HG02970 (cell line): ENCODE measurements around the gene CYYR1.
"Not testable (repeated sequence)": the region's sequence is repeated elsewhere in the genome, so short reads cannot be mapped to it uniquely, and the experiment has no call there.

Experiments
- ATAC-seq: cut with Tn5 transposase; IDR thresholded peaks from one replicate; pipeline ENCODE4 v1.9.1; 2021; ENCODE audit warnings: mild to moderate bottlenecking, moderate library complexity, moderate number of reproducible peaks; ENCODE audit not compliant: unreplicated experiment, low FRiP score

Gene CYYR1

DNA sequence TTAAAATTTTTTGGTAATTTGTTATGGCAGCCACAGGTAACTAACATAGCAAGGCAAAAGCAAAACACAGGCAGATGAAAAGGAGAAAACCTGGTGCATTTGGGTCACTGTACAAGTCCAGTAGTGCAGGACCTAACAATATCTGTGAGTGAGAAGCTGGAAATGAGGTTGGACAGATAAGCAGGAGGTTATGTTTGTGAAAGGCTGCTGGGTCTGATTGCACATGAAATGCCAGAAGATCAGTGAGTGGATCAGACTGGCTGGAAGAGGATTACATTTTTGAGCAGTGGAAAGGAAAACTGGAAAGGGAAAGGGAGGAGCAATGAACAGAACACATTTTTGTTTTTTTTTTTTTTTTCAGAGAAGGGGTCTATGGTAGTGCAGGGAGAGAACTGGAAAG is 73.6 kb downstream of the CYYR1 start:
- no peak for ATAC-seq

DNA sequence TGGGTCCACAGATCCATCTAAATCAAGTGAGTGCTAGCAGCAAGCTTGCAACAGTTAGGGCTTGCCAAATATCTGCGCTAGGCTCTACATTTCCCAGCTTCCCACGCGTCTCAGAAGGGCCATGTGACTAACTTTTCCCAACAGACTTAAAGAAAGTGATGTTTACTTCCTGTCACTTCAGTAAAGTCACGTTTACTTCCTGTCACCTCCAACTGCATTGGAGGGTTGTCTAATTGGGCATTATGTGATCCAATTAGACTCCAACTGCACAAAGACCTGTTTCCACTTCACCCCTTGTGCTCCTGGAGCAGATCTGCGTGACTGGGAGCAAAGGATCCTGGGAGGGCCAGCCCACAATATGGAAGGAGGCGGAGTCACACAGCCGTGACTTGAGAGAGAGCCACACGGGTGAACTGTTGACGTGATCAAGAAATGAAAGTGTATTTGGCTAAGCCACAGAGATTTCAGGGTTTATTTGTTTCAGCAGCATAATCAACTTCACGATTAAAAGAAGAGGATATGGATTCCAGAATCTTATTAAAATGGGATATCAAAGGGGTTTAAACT is 77.7 kb downstream of the CYYR1 start:
- ATAC-seq, result no peak

DNA sequence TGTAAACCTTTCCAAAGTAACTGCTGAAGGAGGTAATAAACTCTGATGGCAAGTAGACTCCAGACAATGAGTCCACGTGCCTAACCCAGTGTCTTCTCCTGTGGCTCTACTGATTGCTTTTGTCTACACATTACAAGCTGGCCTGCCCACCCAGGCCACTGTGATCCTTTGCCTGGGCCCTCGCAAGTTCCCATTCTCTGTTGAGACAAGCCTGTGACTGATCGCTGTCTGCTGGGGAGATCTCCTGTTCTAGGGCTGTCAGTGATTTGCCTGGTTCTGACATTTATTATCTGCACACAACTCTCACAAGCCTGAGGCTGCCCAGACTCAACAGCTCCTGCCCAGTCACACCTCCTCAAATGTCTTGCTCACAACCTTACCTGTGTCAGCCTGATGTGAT is 81.4 kb downstream of the CYYR1 start:
- ATAC-seq, result no peak

DNA sequence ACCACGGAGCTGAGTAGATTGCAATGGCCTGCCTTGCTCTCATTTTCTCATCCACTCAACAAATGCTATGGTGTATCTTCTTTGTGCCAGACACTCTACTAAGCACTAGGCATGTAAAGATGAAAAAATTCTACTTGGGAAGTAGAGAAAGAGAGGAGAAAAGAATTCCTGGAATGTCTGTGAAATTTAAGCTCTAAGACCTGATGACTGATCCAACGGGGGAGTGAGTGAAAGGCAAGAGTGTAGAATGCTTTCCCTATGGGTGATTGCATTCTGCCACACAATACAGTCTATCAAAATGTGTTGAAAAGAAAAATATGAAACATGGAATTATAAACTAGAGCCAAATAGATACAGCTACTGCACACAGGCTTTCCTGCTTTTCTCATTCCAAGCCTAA is 82.3 kb downstream of the CYYR1 start:
- ATAC-seq, result no peak

DNA sequence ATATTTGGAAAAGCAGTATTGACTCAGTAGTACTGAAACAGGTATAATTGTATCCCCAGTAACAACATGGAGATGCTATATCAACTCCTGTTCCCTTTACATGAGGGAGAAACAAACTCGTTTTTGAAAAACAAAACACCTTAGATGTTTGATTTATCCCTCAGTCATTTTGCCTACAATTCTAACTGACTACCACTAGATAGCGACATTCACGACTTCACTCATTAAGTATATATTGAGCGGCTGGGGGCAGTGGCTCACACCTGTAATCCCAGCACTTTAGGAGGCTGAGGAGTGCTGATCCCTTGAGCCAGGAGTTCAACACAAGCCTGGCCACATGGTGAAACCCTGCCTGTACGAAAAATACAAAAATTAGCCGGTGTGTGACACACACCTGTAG is 83.3 kb downstream of the CYYR1 start:
- ATAC-seq, result no peak

DNA sequence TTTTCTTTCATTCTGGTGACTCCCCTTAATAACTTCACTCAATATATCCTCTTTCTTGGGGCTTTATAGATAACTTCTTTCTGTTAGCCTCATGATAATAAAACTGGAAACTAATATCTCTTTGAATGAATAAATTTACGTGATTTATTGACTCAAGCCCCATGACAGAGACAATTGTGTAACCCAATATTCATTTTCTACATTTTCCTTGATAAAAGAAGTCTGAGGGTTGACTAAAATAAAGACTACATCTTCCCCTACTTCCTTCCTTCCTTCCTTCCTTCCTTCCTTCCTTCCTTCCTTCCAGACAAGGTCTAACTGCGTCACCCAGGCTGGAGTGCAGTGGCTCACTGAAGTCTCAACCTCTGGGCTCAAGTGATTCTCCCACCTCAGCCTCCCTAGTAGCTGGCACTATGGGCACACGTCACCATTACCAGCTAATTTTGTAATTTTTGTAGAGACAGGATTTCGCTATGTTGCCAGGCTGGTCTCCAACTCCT is 85.1 kb downstream of the CYYR1 start:
- ATAC-seq, result no peak

DNA sequence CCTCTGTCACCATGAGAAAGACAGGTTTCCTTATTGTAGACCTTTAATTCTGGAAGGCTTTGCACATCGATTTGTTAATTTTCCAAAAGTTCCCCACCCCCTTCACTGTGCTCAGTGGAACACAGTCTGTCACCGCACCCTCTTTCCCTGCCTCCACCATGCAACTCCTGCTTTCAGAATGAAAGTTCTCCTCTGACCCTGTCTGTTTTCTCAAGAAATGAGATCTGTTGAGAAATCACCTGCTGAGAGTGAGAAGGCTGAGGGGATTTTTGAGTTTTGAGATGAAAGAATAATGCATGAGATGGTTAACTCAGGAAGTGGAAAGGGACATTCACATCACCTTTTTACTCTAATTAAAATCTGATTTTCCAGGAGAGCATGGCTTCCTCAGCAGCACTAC is 99.6 kb downstream of the CYYR1 start:
- ATAC-seq, result no peak

DNA sequence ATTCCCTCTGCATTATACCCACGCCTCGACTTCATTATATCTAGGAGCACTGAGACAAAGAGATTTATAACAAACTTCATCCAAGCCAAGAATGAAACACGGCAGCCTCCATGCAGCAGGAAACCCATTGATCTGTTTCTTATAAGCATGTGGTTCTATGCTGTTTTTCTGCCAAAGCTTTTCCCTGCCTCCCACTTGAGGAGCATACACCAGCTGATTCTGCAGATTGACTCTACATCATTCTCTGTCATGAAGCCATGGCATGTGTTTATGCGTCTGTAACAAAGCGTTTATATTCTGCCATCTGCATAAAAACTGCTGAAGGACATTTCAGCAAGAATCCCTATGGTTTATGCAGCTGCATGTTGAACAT is 102.0 kb downstream of the CYYR1 start:
- ATAC-seq, result no peak

DNA sequence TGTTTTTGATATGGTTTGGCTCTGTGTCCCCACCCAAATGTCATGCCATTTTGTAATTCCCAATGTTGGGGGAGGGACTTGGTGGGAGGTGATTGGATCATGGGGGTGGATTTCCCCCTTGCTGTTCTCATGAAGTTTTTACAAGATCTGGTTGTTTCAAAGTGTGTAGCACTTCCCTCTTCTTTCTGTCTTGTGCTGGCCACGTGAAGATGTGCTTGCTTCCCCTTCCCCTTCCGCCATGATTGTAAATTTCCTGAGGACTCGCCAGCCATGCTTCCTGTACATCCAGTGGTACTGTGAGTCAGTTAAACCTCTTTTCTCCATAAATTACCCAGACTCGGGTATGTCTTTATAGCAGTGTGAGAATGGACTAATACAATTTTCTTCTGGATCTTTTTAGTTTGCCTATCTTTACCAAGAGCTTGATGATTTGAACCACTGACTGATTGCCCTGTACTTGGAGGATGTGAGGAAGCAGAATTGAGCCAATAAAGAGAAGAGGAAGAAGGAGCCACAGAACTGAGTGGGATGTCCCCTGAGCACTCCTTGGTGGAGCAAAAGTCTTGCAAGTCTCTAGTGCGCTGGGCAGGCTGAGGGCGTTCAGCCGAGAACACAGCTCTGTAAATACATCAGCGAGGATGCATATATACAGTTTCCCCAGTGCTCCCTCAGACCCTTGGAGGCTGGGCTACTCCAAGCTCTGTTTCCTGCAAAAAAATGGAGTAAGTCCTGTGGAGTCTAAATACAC is 102.6 kb downstream of the CYYR1 start:
- no peak for ATAC-seq

DNA sequence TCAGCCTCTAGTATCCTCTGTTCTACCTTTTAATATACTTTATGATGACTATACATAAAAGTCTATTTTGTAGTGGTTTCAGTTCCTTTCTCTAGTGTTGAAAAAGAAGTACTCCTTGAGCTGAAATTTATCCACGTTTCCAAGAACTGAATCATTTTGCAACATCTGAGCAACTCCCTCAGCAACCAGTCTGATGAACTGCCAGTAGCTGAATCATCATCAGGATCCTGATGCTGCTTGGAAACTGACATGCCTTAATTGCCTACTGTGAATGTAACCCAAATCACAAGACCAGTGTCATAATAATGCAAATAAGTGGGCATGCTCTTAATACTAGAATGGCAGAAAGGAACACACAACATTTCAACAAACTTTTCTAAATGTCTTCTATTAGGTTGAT is 103.3 kb downstream of the CYYR1 start:
- no peak for ATAC-seq

DNA sequence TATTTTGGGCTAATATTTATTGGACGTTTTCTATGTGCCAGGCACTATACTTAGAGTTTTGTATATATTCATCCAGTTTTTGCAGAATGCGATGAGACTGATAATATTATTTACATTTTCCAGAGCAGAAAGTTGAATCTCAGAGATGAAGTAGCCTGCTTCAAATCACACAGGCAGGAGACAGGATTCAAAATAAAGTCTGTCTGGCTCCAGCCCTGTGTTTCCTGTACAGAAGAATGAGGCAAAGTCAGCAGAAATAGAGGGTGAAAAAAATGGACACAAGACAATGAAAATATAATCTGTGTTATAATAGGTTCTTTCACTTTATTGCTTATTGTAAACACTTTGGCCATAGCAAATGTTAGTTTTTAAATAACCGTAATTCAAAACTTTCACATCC is 107.2 kb downstream of the CYYR1 start:
- ATAC-seq, result no peak

DNA sequence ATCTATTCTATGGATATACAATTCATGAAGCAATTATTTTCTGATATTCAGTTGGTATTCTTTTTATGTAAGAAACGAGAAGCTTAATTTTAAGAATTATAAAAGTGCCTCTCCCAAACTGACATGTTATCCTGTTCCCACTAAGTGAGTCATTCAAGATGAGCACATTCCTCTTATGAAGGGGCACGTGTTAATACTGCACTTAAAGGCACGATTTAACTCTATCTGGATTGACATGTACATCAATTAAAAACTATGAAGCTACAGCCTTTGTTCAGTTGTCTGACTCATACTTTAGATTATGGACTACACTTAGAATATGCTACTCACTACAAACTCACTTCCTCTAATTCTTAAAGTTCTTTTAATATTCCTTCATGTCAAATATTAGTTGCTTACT is 111.6 kb downstream of the CYYR1 start:
- no peak for ATAC-seq

DNA sequence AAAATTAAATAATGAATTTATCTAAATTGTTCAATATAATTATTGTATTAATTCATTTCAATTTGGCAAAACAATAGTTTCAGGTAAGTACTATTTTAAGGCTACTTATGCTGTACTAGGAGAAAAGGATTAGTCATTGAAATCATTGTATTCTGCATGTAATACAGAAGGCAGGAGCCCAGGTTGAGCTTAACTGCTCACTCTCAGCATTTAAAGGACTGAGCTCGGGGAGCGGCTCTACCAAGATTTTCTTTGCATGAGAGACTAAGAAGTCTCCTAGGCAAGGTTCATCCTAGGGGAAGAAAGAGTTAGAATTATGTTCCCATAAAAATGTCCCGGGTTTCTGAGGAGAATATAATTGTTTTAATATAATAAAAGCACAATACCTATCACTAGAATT is 112.5 kb downstream of the CYYR1 start:
- no peak for ATAC-seq

DNA sequence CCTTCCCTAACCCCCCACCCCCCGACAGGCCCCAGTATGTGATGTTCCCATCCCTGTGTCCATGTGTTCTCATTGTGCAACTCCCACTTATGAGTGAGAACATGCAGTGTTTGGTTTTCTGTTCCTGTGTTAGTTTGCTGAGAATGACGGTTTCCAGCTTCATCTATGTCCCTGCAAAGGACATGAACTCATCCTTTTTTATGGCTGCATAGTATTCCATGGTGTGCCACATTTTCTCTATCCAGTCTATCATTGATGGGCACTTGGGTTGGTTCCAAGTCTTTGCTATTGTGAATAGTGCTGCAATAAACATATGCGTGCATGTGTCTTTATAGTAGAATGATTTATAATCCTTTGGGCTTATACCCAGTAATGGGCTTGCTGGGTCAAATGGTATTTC is 114.2 kb downstream of the CYYR1 start:
- not testable (repeated sequence) for ATAC-seq

DNA sequence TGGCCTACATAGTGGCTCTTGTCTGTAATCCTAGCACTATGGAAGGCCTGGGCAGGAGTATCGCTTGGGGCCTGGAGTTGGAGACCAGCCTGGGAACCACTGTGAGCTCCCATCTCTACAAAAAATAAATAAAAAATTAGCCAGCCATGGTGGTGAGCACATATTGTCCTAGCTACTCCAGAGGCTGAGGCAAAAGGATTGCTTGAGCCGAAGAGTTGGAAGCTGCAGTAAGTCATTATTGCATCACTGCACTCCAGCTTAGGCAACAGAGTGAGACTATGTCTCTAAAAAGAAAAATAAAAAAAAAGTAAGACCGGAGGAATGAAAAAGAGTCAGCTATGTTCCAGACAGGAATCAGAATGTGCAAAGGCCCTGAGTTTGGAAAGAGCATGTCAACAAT is 115.3 kb downstream of the CYYR1 start:
- ATAC-seq, result no peak

DNA sequence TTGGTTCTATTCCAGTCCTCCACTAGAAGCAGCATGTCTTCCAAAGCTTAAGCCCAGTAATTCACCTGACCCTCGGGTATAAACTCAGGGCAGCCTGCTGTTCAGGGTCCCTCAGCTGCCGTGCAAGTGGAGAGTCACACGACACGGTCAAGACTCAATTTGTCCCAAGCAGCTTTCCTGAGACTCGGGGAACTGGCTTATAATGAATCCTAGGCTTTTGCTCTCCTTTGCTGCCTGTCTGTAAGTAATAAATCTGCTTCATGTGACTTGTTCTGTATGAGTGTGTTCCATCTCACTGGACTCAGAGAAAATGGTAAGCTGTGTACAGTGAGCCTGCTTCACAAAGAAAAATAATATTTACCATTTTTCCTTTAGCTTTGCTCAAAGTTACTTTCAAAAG is 119.8 kb downstream of the CYYR1 start:
- no peak for ATAC-seq

DNA sequence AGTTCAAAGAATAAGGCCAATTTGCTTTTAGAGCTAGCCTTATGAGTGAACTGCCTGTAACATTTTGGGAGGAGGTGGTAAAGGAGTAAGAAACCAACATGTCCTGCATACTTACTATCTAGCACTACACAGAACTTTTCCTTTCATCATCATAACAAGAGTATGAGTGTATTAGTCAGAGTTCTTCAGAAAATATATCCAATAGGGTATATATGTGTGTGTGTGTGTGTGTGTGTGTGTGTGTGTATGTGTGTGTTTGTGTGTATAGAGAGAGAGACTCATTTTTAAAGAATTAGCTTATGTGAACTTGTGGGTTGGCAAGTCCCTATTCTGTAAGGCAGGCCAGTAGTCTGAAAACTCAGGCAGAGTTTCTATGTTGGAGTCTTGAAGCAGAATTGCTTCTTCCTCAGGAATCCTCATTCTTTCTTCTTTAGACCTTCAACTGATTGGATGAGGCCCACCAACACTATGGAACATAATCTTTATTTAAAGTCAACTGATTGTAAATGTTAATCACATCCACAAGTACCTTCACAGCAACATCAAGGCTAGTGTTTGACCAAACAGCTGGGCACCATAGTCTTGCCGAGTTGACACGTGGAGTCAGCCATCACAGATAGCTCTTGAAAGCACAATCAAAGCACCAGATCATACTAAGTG is 121.9 kb downstream of the CYYR1 start:
- ATAC-seq, result no peak

DNA sequence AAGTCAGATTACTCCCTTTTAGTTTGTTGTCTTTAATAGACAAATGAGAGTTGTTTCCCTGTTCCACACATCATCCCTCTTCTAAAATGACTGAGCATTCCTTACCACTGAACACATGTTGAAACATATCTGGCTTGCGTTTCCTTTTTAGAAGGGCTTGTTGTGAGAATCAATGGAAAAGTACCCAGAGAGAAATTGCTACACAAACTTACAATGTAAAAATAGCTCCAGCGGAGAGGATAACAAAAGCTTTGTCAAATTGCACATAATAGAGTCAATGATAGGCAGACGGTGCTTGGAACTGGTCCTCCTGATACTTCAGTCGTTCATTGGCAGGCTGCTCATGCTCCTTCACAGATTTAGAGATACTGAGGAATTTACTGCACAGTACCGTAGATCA is 123.9 kb downstream of the CYYR1 start:
- ATAC-seq, result no peak

DNA sequence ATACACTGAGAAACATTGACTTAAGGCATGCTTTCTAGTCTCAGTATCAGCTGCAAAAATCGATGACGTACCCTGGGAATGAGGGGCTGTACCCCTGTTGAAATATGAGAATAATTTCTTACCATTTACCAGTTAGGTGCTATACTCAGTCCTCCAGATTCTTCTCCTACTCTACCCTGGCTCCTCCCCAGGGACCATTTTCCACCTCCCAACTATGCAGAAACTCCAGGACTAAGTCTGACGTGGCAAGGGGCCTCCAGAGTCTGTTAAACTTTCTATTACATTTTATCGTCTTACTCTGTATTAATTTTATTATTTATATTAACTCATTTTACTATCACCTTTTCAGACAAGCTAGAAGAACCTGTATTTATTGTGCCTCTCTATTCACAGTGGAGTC is 124.3 kb downstream of the CYYR1 start:
- ATAC-seq, result no peak

DNA sequence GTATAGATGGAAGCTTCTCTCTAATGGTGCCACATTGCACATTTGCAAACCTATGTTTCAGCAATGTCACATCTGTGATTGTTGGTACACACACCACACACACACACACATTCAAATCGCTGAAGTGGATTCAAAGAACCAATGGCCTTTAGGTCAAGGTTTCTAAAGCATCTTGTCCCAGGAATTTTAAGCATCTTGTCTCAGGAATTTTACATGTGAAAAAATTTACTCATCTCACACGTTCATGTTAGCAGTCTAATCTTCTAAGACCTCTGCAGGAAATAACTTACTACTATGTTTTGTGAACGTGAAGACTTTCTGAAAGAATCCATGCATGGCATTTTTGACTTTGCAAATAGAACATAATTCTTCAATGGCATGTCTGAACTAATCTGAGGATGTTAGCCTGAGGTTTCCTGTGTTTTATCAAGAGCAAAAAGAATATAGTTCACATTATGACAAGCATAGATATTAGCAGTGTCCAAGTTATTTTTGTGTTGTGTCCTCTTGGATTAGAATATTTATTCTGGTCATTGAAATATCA is 125.1 kb downstream of the CYYR1 start:
- ATAC-seq, result no peak

DNA sequence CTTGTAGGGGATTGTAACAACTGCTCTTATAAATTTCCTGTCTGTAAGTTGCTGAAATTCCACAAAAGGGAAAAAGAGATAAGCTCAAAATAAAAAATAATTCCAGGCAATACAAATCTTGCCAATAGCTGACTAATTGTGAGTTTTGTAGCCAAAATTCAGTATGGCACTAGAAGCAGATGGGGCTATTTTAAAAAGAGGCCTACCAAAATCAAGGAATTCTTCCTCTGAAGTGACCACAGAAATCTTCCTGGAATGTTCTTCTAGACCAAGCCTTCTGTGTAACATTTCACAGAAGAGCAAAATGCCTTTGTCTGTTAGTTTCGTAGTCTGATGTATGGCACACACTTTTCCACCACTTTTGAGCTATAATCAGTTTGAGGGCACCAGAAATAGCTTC is 127.6 kb downstream of the CYYR1 start:
- no peak for ATAC-seq

DNA sequence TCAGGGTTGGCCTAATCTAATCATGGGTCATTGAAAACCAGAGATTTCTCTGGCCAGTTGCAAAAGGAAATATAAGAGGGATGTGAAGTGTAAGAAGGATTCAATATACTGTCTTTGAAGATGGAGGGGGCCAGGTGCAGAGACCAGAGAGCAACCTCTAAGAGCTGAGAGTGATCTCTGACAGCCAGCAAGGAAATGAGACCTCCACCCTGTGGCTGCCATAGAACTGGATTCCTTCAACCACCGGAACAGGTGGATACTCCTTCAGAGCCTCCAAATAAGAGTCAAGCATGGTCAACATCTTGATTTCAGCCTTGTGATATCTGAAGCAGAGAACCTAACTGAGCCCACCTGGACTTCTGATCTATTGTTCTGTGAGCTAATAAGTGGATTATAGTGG is 128.4 kb downstream of the CYYR1 start:
- ATAC-seq, result no peak
